RWPE2 (cell line): ENCODE data around the gene TRIM9.

ENCODE experiments used
- ATAC-seq: fragments of 200-7000 bp; cut with Tn5 transposase; 3 replicates; pipeline ENCODE4 v1.9.1; 2021; ENCODE audit warnings: low read depth
- DNase-seq: peaks from one replicate; pipeline ENCODE4 v3.0.0-alpha.2; 2020; ENCODE audit warnings: low spot score
- H3K27ac ChIP-seq: fragments of 450-650 bp; 2 replicates; pipeline ENCODE4 v1.5.1; 2017; ENCODE audit warnings: mild to moderate bottlenecking; ENCODE audit not compliant: poor library complexity, severe bottlenecking
- H3K27me3 ChIP-seq: fragments of 250-450 bp; sonication (Bioruptor Pico); 2 replicates; pipeline ENCODE4 v1.5.1; 2021; ENCODE audit warnings: mild to moderate bottlenecking, moderate library complexity; ENCODE audit not compliant: insufficient read depth, poor library complexity, severe bottlenecking
- H3K36me3 ChIP-seq: fragments of 250-450 bp; sonication (Bioruptor Pico); 2 replicates; pipeline ENCODE4 v1.5.1; 2020; ENCODE audit warnings: low read depth, mild to moderate bottlenecking, moderate library complexity
- H3K4me1 ChIP-seq: fragments of 250-450 bp; sonication (Bioruptor Pico); 2 replicates; pipeline ENCODE4 v1.5.1; 2021; ENCODE audit warnings: mild to moderate bottlenecking, moderate library complexity; ENCODE audit not compliant: insufficient read depth, poor library complexity, severe bottlenecking
- H3K4me3 ChIP-seq: fragments of 250-450 bp; sonication (Bioruptor Pico); 2 replicates; pipeline ENCODE4 v1.5.1; 2021; ENCODE audit warnings: mild to moderate bottlenecking, moderate library complexity; ENCODE audit not compliant: severe bottlenecking
- H3K9me3 ChIP-seq: fragments of 250-450 bp; sonication (Bioruptor Pico); 2 replicates; pipeline ENCODE4 v1.5.1; 2021; ENCODE audit warnings: mild to moderate bottlenecking, moderate library complexity; ENCODE audit not compliant: severe bottlenecking
- TF ChIP-seq, protein P1 (sequence below): fragments of 450-650 bp; IDR thresholded peaks from one replicate; pipeline ENCODE4 v1.5.1; 2017; ENCODE audit warnings: mild to moderate bottlenecking, moderate library complexity; ENCODE audit not compliant: poor library complexity, severe bottlenecking

Gene TRIM9

DNA sequence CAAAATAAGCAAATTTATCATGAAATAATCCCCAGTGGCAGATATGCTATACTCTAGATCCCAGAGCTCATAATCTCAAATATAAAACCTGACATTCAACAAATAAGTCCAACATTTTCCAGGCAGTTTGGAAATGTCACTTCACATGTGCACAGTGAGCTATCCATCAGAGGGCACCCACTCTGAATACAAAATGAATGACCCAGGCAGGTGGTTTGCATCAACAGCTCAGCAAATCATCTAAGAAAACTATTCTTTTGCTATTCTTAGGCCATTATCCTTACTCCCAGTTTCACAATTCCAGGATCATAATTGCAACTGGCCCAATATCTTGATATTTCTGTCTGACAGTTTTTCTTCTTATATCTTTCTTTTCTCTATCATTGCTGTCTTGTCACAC is 38.5 kb downstream of the TRIM9 start:
- ATAC-seq (no peak), DNase-seq (no peak)
- Histone ChIP-seq H3K27ac (no peak overlapping the region), H3K9me3 (no peaks in the 10 kb centered on the region), H3K27me3 (no peaks in the 10 kb centered on the region), H3K4me3 (no peak overlapping the region), H3K36me3 (no peaks in the 10 kb centered on the region), H3K4me1 (no peaks in the 10 kb centered on the region)
- TF ChIP-seq, protein P1, sequence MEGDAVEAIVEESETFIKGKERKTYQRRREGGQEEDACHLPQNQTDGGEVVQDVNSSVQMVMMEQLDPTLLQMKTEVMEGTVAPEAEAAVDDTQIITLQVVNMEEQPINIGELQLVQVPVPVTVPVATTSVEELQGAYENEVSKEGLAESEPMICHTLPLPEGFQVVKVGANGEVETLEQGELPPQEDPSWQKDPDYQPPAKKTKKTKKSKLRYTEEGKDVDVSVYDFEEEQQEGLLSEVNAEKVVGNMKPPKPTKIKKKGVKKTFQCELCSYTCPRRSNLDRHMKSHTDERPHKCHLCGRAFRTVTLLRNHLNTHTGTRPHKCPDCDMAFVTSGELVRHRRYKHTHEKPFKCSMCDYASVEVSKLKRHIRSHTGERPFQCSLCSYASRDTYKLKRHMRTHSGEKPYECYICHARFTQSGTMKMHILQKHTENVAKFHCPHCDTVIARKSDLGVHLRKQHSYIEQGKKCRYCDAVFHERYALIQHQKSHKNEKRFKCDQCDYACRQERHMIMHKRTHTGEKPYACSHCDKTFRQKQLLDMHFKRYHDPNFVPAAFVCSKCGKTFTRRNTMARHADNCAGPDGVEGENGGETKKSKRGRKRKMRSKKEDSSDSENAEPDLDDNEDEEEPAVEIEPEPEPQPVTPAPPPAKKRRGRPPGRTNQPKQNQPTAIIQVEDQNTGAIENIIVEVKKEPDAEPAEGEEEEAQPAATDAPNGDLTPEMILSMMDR = no peak

DNA sequence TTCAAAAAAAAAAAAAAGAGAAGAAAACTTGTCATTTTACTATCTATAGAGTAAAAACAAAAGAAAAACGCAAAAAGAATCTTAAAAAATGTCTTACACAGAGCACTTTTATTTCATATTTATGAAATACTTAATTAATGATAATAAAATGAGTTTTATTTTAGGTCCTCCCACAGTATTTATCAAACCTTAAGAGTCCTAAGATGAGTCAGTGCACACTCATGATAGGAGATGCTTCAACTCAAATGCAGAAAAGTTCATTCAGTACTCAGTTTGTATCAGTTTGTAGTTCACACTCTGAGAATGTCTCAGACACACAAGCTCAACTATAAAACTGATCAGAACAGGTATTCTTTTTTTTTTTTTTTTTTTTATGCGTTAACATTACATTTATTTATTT is 41.7 kb downstream of the TRIM9 start:
- TF ChIP-seq, protein P1 = no peak
- DNase-seq (no peak), ATAC-seq (no peak)
- Histone ChIP-seq H3K9me3 (no peaks in the 10 kb centered on the region), H3K27ac (no peak overlapping the region), H3K4me3 (no peak overlapping the region), H3K36me3 (no peaks in the 10 kb centered on the region), H3K4me1 (no peaks in the 10 kb centered on the region), H3K27me3 (no peaks in the 10 kb centered on the region)

DNA sequence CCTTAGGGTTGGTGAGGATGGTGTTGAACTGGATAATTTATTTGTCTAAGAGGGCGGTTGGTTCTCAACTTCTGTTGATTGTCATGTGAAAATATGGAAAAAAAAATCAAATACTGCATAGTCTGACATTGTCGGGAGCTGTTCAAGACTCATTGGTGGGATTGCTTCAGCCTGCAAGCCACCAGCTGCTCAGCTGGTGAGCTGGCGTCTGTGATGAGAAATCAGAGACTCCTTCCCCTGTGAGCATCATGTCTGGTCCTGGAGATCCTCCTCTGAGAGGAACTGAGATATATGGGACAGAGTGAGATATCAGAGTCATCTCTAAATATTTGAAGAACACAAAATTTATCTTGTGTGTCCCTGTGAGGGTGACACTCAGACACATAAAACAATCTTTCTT is 49.9 kb downstream of the TRIM9 start:
- Histone ChIP-seq H3K9me3 (no peaks in the 10 kb centered on the region), H3K4me1 (no peaks in the 10 kb centered on the region), H3K36me3 (no peaks in the 10 kb centered on the region), H3K27ac (no peak overlapping the region), H3K27me3 (no peaks in the 10 kb centered on the region), H3K4me3 (no peak overlapping the region)
- DNase-seq (no peak), ATAC-seq (no peak)
- TF ChIP-seq, protein P1 = no peak

DNA sequence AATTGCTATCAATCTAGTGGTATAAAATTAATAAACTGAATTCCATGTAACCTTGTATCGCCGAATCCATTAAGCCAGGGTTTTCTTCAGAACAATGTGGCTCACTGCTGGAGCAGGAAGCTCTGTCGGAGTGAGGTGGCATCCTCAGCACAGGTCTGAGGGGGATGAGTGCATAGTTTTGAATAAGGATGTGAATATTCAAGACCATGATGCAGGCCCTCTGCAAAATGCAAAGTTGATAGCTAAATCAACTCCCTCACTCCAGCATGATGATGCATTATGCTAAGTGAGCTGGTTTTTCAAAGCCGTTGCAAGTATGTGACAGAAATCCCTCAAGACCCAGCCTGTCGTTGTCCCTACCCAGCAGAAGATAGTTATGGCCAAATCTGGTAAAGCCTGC is 53.0 kb downstream of the TRIM9 start:
- no peak for DNase-seq

DNA sequence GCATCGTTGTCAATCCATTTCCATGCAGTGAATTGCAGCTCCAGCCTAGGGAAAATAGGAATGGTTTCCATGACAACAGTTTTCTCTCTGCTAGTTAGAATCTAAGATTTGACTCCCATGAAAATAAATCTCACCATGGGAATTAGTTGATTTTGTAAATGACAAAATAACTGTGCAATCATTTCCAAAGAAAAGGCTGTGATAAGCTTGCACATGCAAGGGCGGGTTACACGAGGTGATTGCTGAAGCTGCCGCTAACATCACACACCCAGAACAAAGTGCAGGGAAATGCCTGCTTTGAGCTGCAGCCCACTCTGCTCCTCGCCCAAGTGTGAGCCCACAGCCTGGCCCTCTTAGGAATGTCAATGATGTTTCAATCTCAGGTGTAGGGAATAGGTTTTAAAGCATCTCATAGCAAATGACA is 53.8 kb downstream of the TRIM9 start:
- Histone ChIP-seq H3K4me3 (no peak overlapping the region), H3K4me1 (no peaks in the 10 kb centered on the region), H3K27me3 (no peaks in the 10 kb centered on the region), H3K9me3 (no peaks in the 10 kb centered on the region), H3K27ac (no peak overlapping the region), H3K36me3 (no peaks in the 10 kb centered on the region)
- TF ChIP-seq, protein P1 = no peak
- DNase-seq = no peak
- ATAC-seq = no peak

More for the DNA sequence above, 53.0 kb downstream of the TRIM9 start:
- Histone ChIP-seq H3K27me3 (no peaks in the 10 kb centered on the region), H3K36me3 (no peaks in the 10 kb centered on the region), H3K9me3 (no peaks in the 10 kb centered on the region), H3K4me3 (no peak overlapping the region), H3K27ac (no peak overlapping the region), H3K4me1 (no peaks in the 10 kb centered on the region)
- TF ChIP-seq, protein P1 = no peak
- no peak for ATAC-seq
